Ovary (tissue), 9 donors: ENCODE measurements around the gene PLCB1. TPM values are rescaled to one million over a fixed set of nuclear protein-coding genes. Genes with fewer than 3 reads are reported as not detected.

ENCODE experiments used
- DNase-seq, 5 donors: peaks; one replicate each; pipeline ENCODE4 v3.0.0-alpha.2; 2019 to 2020
- H3K27ac ChIP-seq, 2 donors: fragments of 200-600 bp; one replicate each; pipeline versions ENCODE4 v1.5.1 to v1.8.0; 2019 to 2022
- H3K27me3 ChIP-seq: fragments of 200-600 bp; one replicate; pipeline ENCODE4 v1.8.0; 2022
- H3K36me3 ChIP-seq: fragments of 200-600 bp; sonication (generic); one replicate; pipeline ENCODE4 v1.5.1; 2019
- H3K4me1 ChIP-seq: one replicate; pipeline ENCODE4 v1.8.1; 2013; ENCODE audit warnings: mild to moderate bottlenecking, moderate library complexity; ENCODE audit not compliant: insufficient read depth
- H3K4me3 ChIP-seq: fragments of 200-600 bp; sonication (generic); one replicate; pipeline ENCODE4 v1.5.1; 2017
- H3K9me3 ChIP-seq, 2 donors: fragments of 200-600 bp in 1 of 2; sonication (generic) in 1 of 2; one replicate each; pipeline versions ENCODE4 v1.5.1 to v1.8.1; 2013 to 2019; ENCODE audit warnings: mild to moderate bottlenecking in 1 of 2, moderate library complexity in 1 of 2
- CTCF ChIP-seq, 3 donors: fragments of 450-650 bp in 2 of 3; fragments of 200-600 bp in 1 of 3; IDR thresholded peaks; one replicate each; pipeline versions ENCODE4 v1.5.1 to v1.8.0; 2016 to 2022; ENCODE audit warnings: antibody characterized with exemption in 3 of 3, mild to moderate bottlenecking in 1 of 3
- EP300 ChIP-seq: sonication (generic); formaldehyde crosslinking; IDR thresholded peaks from one replicate; pipeline ENCODE4 v1.6.1; 2017; ENCODE audit warnings: antibody characterized with exemption
- POLR2A ChIP-seq: fragments of 450-650 bp; IDR thresholded peaks from one replicate; pipeline ENCODE4 v1.6.1; 2017; ENCODE audit warnings: antibody characterized with exemption, mild to moderate bottlenecking, moderate library complexity
- WGBS, 3 donors: extraction: QIAGEN DNeasy Blood & Tissue Kit in 1 of 3; methylation state at CpG; one replicate each; pipeline versions ENCODE4 v1.1.5 to v1.1.7; 2013 to 2017; 5-methylcytosine and 5-hydroxymethylcytosine counted together
- intact Hi-C, 4 donors: fragments of 100-400 bp; cut with DNase I; formaldehyde crosslinking; loops; one replicate each; pipeline versions ENCODE4 v1.11.0 to v1.15.1; 2022 to 2023
- polyA plus RNA-seq, 2 donors: library from polyadenylated mRNA; stranded (reverse); fragments of 200-250 nt in 1 of 2; fragments of 350-450 nt in 1 of 2; fragmentation: Illumina TruSeq in 1 of 2; extraction: RNeasy Lipid Tissue Mini Kit (QIAGEN cat#74804) in 1 of 2; gene quantifications; one replicate each; pipeline ENCODE4 v1.2.3, GENCODE V29; 2013 to 2014
- total RNA-seq, 7 donors: library from RNA; depleted of rRNA in 2 of 7; stranded (reverse); fragments of >200 nt in 2 of 7; fragmentation: NEBNext Ultra II Directional in 3 of 7; extraction: Animal tissue kit (Norgen Biotek cat#: 25700) in 3 of 7; gene quantifications; one replicate each; pipeline versions ENCODE4 v1.1.0 to v1.2.4, GENCODE V29; 2016 to 2023
- donor health status: DM: no; HTN: no; CAD: no; lungs with moderate emphysema.
- donor health status: DM: no; HTN: no; CAD: no.
- donor health status: Bipolar disorder and iron deficiency.
- donor health status: DM: yes; HTN: yes; CAD: no.
- donor health status: DM: no; HTN: no; CAD: no.
- donor health status: DM: yes; HTN: yes; CAD: no.

Gene PLCB1
- total and polyA plus RNA-seq, 9 donors = 2.9 to 29.5 (median 9.0) TPM

DNA sequence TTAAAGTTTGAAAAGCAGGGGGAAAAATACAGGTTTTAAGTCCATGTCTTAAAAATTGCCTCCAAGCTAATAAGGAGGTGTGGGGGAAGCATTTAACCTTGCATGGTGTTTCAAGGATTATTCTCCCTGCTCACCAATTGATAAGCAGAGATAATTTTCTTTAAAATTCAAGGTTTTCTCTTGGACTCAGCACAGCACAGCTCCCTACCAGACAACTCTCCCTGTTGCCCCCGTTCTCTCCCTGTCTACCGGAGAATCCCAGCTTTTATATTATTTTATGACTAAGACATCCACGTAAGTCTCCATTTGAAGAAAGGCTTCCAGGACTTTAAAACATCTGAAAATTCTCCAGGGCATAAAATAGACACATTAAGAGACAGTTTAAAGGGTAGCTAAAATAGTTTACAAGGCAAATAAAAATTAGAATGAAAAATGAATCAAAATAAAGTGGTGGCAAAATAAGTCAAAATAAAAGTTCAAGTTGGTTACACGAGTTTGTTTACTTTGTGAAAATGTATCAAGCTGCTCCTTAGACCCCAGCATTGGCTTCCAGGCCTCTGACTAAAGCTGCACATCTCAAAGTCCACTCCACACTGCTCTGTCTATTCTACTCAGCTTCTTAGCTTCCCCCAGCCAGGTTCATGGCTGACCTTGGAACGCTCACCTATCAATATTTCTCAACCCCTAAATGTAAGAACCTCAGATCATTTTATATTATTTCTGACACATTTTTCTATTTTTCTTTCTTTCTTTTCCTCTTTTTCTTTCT, 748.2 kb downstream of the PLCB1 start:
- no peaks in the 10 kb centered on the region for H3K36me3 ChIP-seq
- intact Hi-C loops = no loop called here
- H3K9me3 ChIP-seq = no peaks in the 10 kb centered on the region
- H3K27ac ChIP-seq = no peak overlapping the region
- TF ChIP-seq EP300 (no peak), POLR2A (no peak), CTCF (IDR thresholded peaks at IDR 0.05) (no peak)
- H3K4me3 ChIP-seq = no peak overlapping the region
- WGBS, 3 donors = 46 to 55% (median 49%) methylated on average over 5 of the region's 5 CpGs
- peaks cover 2% of the 10 kb centered on the region for H3K4me1 ChIP-seq
- no peak for DNase-seq
- no peaks in the 10 kb centered on the region for H3K27me3 ChIP-seq

- H3K4me1 ChIP-seq = no peaks in the 10 kb centered on the region
- no peak overlapping the region for H3K4me3 ChIP-seq
- 95 to 100% (median 98%) methylated on average over 1 of the region's 1 CpG for WGBS, 3 donors
- H3K27ac ChIP-seq = no peak overlapping the region
- no peak for TF ChIP-seq CTCF (IDR thresholded peaks at IDR 0.05)
- TF ChIP-seq EP300 = no peak
- TF ChIP-seq POLR2A = no peak
- H3K9me3 ChIP-seq = no peaks in the 10 kb centered on the region
- no peak for DNase-seq
- H3K36me3 ChIP-seq = no peaks in the 10 kb centered on the region
- H3K27me3 ChIP-seq = no peaks in the 10 kb centered on the region
- intact Hi-C loops = no loop called here
Observed at GRCh38 chr20:8891039-8891438, 759.0 kb downstream of the PLCB1 start.

GRCh38 chr20:8895472-8895871, 763.4 kb downstream of the PLCB1 start:
- H3K9me3 ChIP-seq = no peaks in the 10 kb centered on the region
- H3K4me1 ChIP-seq = no peaks in the 10 kb centered on the region
- H3K36me3 ChIP-seq = no peaks in the 10 kb centered on the region
- no peak for DNase-seq
- no peak for TF ChIP-seq CTCF (IDR thresholded peaks at IDR 0.05)
- no peak for TF ChIP-seq EP300
- TF ChIP-seq POLR2A = no peak
- no peak overlapping the region for H3K27ac ChIP-seq
- H3K27me3 ChIP-seq = no peaks in the 10 kb centered on the region
- intact Hi-C loops = no loop called here
- no peak overlapping the region for H3K4me3 ChIP-seq

DNA sequence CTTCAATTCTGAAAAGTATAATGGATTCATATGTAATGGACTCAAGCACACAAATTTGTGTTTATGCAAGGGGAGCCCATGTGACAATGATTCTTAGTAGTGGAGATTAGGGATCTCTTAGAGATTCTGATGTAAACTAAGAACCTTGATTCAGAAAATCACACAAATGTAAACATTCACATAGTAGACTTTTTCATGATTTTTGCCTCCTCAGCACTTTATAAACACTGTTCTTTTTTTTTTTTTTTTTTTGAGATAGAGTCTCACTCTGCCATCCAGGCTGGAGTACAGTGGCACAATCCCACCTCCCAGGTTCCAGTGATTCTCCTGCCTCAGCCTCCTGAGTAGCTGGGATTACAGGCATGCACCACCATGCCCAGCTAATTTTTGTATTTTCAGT, 766.8 kb downstream of the PLCB1 start:
- Histone ChIP-seq H3K36me3 (no peaks in the 10 kb centered on the region), H3K4me1 (no peaks in the 10 kb centered on the region), H3K27me3 (no peaks in the 10 kb centered on the region), H3K27ac (no peak overlapping the region), H3K4me3 (no peak overlapping the region), H3K9me3 (no peaks in the 10 kb centered on the region)
- no peak for TF ChIP-seq POLR2A
- TF ChIP-seq EP300 = no peak
- no peak for TF ChIP-seq CTCF (IDR thresholded peaks at IDR 0.05)
- DNase-seq = no peak
- intact Hi-C loops = no loop called here
